Epithelial cell of prostate (primary cell): ENCODE data around the gene RAB11FIP5.
A peak's percentile ranks its signal among the peaks of the same experiment; 100 is the strongest.

ENCODE experiments used
- DNase-seq: peaks from one replicate; pipeline ENCODE4 v3.0.0-alpha.2; 2011; ENCODE audit warnings: low read depth, low spot score
- H3K27ac ChIP-seq: fragments of 450-650 bp; 2 replicates; pipeline ENCODE4 v1.5.1; 2017; ENCODE audit warnings: mild to moderate bottlenecking

RAB11FIP5 gene

DNA sequence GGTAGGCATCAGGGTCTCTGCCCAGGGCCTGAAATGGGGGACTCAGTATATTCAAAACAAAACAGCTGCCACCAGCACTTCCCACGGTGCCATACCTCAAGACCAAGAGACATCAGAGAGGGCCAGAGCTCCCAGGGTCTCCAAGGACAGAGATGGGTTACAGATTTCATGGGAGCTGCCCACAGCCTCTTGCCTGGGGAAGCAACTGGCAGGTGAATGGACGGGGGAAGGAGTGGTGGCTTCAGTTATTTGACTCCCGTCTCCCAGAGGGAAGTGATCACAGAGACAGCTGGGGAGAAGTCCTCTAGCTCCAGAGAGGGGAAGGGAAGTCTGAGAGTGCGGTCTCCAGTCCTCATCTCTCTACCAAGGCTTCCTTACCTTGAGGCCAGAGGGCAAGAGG is 25.4 kb downstream of the RAB11FIP5 start:
- H3K27ac ChIP-seq, result no peak overlapping the region
- no peak for DNase-seq

DNA sequence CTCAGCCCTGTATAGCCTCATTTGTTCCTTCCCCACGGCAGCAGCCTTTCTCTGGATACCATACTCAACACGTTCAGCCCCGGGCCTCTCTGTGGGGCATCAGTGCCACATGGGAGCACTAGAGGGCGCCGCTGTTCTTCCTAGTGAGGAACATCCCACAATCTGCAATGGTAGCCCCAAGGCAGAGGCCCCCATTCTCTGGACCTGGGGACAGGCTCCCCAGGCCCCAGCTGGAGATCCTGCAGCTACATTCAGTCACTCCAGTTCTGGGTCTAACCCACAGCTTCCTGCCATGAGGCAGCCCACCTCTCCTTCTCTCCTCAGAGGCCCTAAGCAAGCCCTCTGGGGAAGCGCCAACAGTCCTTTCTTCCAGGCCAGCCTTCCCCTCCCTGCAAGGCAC is 27.1 kb downstream of the RAB11FIP5 start:
- DNase-seq, result no peak
- no peak overlapping the region for H3K27ac ChIP-seq

DNA sequence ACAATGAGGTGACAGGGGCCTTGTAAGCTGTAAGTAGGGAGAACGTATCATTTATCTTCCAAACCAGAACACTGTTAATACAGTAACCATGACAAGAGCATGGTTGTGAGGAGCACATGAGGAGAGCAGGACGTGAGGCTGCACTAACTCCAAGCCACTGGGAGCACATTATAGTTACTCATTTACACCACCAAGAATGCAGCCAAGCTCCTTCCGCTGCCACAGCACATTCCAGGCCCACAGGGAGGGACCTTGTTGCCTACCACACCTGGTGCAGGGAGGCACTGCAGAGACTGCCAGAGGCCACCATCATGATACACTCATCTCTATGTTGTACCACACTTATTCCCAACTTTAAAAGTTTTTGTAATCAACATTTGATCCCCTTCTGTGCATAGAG is 27.8 kb downstream of the RAB11FIP5 start:
- no peak for DNase-seq
- no peak overlapping the region for H3K27ac ChIP-seq

DNA sequence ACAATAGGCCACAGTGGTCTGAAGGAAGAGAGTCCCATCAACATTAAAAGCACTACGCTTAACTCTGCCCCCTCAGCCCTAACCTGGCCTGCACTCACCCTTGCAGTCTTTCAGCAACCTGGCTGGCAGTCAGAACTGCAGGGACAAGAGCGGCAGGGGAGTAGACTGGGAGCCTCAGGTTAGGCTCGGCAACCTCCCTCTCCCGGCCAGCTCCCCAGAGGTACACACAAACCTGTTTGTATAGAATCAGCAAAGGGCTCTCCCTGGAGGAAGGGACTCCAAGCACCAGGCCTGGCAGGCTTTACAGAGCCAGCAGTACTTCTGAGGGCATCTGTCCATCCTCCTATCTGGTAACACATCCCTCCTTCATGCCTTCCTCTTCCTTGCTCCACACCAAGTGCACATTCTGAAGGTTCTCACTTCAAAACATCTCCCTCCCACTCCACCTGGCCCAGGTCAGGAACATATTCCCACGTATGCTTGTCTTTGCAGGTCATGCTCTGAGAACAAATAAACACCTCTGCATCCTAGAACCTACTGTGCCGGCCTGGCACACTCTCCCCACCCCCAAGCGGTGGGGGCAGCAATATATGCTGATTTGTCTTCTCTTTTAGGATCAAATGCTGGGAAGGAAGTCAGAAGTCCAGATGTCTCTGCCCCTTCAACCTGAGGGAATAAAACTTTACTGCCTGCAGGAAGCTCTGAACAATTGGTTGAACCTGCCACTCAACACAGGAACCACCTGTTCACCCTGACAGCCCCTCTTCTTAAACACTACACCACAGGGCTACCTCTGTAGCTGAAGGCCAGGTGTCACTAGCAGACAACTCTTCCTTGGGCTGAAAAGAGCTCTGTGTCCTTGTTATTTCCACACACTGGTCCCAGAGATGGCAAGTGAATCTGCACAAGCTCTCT is 28.6 kb downstream of the RAB11FIP5 start:
- no peak for DNase-seq
- H3K27ac ChIP-seq, result no peak overlapping the region

DNA sequence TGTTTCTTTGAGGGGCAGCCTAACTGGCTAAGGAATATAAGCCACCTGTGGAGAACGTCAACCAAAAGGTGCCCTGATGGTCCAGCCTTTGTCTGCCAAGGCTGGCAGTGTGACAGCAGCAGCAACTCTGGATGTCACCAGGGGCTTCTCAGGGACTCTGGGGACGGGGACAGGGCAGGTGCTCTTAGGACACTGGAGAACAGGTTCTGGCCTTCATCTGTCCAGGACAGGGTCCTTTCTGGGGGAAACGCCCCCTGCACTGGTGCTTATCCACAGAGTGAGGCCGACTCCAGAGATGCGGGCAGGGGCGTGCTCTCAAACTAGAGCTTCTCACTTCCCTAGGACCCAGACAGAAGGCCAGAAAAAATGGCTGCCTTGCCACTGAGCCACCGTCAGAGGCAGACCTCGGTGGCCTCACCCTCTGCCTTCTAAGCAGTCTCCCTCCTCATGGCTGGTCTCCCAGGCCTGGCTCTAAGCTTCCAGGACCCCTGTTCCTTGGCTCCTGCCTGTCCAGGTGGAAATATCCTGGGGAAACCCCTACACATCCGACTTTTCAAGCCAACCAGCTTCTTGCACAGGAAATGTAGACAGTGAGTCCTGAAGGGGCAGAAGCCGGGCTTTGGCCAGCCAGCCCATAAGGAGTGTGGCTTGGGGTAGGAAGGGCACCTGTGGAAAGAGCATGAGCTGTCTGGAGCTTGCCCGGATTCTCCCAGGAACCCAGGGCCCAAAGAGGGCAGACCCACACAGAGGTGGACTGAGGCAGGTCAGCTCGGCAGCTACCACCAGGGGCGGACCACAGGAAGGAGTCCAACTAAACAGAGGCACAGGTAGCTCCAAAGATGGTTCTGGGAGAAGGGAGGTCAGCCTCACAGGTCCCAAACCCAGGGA is 30.0 kb downstream of the RAB11FIP5 start:
- H3K27ac ChIP-seq, result no peak overlapping the region
- DNase-seq, result no peak

DNA sequence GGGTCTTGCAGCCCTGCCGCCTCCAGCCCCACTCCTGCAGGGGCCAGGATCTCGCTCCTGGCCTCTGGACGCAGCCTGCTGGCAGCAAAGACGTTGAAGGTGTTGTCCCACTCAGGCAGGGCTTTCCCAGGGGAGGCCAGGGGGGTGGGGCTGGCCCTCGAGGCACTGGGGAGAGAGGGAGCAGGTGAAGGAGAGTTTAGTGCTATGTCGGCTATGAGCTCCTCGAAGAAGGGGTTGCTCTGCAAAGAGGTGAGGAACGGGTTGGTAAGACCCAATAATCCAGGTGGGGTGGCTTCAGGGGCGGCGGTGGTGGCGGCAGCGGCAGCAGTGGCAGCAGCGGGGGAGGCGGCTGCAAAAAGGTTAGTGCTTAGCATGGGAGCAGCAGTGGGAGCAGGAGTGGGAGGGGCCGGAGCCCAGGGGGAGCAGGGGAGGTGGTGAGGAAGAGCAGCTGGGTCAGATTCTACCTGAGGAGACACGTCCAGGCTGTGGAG is 31.5 kb downstream of the RAB11FIP5 start:
- H3K27ac ChIP-seq, result no peak overlapping the region
- no peak for DNase-seq

DNA sequence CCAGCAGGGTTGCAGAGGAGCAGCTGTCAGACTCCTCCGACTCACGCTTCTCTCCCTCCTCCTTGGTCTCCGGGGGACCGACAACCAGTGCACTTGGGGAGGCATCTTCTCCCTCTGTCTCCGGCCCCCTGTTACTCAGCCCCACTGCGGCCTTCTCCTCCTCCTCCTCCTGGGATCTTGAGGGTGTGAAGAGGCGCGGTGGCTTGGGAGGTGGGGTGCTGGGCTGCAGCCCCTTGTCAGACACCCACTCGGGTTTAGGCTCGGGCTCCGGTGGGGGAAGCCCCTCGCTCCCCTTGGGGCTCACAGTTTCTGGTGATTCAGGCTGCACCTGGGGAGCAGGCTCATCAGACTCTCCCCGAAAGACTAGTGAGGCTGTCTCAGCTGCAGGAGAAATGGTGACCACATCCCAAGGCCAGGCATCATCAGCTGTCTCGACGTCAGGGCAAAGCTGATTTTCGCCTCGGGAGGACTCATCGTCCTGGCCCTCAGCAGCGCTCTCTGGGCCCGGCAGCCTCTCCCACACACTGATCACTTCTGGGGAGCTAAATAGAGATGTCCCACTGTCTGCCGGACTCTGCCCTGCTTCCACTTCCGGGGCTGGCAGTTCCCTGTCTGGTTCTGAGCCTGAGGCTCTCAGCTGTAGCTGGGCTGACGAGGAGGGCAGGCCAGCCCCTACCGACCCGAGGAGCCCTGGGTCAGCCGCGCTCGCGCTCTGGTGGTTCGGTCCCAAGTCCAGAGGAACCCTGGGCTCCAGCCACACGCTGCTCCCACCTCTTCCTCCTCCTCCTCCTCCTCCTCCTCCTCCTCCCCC is 32.2 kb downstream of the RAB11FIP5 start:
- no peak for DNase-seq
- no peak overlapping the region for H3K27ac ChIP-seq

DNA sequence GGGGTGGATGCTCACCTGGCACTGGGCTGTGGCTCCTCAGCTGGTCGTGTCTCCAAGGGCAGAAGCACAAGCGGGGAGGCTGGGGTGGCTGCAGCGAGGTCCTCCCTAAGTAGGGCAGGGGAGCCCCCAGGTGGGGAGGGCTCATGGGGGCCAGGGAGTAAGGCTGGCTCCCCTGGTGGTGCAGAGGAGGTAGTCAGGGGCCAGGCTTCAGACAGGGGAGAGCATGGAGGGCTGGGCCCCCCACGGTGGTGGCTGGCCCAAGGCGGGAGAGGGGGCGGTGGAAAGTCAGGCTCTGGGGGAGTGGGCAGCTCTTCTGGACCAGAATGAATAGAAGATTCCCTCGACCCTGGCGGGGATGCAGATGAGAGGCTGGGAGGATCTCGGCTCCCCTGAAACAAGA is 33.1 kb downstream of the RAB11FIP5 start:
- no peak overlapping the region for H3K27ac ChIP-seq
- DNase-seq, result no peak

DNA sequence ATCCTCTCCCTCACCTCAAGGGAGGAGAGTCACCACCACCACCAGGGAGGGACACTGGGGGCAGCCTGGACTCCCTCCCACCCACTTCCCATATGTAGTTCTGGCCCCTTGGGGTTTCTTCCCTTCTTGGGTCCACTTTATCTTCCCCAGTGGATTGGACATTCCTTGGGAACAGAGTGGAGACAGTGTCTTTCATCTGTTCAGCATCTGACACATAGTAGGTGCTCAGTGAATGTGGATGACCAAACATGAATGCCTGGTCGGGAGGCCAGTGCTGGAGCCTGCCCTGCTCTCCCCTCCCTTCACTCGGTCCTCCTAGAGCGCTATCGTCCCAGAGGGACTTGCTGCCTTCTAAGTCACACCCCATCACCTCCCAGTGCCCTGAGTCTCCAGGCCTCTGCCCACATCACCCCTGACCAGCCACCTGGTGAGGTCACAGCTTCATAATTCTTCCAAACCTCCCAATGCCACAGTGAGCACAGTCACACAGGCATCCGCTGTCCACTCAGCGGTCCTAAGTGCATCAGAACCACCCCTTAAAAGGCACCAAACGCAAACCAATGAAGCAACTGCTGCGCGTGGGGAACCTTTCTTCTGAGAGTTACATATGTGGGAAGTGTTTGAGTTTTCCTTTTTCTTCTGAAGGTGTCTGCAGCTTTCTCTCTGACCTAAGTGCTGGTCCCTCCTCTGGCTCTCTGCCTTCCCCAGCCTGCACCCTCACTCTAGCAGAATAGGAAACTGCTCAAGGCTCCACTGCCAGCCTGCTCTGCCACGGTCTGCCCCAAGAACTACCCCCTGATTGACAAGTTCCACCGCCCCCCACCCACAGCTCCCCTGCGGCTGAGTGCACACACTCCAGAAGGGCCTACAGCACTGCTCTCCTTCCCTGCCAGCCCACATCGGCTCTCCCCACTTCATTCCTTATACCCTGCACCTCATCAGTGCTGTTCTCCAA is 34.0 kb downstream of the RAB11FIP5 start:
- no peak for DNase-seq
- H3K27ac ChIP-seq, result no peak overlapping the region

DNA sequence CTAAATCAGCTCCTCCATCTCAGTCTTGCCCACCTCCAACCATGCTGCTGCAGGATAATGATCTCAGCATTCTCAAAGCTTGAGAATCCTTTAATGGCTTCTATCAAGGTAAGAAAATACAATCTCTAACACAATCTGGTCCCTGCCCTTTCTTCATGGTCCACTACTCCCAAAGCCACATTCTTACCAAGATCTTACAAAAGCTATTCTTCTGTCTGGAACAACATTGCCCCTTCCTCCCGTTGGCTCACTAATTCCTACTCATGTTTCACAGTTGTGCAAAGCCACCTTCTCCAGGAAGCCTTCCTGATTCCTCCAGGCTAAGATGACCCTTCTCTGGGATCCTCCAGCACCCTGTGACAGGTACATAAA is 35.3 kb downstream of the RAB11FIP5 start:
- DNase-seq, result no peak
- H3K27ac ChIP-seq, result no peak overlapping the region

DNA sequence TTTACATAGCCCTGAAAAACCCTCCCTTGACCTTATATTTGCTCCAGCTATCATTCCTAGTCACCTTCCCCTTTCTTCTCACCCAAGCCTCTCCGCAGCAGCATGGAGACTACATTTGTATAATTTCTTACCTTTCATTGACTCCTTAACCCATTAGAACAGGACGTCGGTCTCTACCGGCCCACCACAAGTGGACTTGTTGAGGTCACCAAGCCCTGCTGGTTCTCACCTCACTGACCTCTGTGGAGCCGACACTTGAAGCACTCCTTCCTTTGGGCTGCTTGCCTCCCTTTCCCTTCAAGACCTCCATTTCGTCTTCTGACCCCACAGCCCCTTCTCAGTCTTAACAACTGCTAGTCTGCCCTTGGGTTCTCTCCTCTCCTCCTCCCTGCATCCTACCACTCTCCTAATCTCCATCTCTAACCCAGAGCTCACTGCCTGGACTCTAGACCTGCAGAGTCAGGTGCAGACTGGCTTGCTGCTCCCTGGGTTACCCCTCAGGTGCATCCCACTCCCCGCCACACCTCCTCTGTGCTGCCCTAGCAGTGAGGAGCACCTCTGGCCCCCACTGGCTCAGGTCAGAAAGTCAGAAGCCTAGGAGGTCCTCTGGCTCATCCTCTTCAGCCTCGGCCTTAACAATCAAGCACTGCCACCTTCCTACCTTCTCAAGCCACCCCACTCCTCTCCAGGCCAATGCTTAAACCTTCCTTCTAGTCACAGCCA is 35.9 kb downstream of the RAB11FIP5 start:
- no peak for DNase-seq
- H3K27ac ChIP-seq, result no peak overlapping the region

DNA sequence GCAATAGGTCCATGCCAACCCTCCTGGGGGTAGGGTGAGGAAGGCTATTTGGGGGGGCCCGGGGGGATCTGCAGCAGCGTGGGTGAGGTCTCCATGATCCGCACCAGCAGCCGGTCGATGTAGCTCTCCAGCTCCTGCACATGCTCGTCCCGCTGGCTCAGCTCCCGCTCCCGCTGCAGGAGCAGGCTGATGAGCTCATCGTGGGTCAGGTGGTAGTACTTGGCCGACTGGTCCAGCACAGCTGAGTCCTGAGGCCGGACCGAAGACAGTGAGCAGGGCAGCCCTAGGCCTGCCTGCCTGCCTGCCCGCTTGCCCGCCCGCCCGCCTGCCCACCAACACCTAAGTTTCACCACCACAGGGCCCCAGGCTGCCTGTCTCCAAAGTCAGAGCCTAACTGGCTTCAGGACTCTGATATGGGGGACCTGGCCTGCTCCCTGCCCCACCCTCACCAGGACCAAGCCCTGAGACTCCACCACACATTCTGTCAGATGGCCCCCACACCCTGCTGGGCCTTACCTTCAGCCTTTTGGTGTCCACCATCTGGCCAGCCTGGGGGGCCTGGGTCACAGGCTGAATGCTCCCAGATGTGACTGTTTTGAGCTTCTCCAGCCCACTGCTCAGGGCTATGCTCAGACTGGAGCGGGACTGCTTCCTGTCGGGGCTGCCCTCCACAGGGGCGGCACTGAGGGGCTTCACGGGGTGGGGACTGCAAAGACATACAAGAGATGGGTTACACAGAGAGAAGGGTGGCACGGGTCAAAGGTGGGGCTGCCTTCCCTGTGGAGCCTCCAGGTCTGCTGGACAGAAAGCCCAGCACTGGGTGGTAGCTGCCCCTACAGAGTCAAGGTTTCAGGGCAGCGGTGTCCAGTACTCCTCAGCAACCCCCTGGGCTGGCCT is 37.0 kb downstream of the RAB11FIP5 start:
- no peak for DNase-seq
- H3K27ac ChIP-seq, result no peak overlapping the region

DNA sequence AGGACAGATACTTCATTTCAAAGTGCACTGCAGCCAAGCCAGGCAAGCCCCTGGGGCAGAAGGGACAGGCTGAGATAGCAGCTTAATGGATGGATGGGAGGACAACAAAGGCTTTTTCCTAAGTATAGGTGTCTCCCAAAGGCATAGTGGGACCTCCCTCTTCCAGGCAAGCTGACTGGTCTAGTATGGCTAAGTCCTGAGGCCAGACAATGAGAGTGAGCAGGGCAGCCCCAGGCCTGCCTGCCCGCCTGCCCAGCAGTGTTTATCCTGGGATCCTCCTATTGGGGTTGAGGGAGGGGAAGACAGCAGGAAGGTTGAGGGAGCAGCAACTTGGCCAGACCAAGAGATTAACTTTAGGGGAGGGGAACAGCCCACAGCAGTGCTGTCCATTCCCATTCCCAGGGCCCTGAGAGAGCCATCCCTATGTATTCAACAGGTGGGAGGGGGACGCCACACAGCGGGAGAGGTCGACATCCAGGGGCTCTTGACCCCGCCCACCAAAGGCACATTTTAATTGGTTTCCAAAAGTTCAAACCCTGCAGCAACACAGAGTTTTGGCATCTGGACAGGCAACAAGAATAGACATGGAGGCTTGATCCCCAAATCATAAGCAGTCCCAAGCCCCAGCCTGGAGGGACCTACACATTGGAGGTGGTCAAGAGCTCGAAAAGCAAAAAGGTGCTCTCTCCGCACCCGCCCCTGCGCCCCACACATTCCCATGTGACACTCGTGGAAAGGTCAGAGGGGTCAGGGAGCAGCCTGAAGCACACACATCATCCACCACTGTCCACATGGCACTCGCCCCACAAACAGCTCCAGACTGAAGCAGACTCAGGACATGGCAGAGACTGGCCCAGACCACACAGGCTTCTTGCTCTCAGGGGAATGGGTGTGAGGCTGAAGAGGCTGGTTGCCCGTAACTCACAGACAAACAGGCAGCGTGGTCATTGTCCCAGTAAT is 38.4 kb downstream of the RAB11FIP5 start:
- DNase-seq, result no peak
- H3K27ac ChIP-seq, result no peak overlapping the region

DNA sequence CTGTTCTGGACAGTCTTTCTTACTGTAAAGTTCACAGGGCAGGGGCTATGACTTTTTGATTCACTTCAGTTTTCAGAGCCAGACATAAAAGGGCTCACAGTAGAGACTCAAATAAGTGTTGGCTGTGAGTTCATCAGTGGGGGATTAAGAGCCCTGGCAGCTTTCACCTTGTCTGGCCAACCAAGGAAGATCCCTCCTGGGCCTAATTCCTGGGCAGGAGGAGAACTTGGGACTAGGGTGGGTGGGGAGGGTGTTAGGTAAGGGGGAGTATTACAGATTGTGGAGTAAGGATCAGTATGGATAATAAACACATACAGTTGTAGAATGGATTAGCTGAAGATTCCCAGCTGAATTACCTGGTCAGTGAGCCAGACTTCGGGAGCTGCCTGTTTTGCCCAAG is 40.3 kb downstream of the RAB11FIP5 start:
- no peak for DNase-seq
- H3K27ac ChIP-seq, result peak overlapping the region; percentile 53

DNA sequence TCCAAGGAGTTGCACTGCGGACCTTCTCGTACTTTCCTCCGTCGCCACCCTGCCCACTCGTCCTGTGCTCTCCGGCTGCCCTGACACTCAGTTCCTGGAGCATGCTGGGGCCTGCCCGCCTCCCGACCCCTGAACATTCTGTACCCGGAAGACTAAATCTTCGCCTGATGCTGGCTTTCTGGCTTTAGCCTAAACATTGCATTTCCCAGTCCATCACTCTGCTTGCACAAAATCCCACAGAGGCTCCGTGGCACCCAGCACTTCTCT is 40.7 kb downstream of the RAB11FIP5 start:
- H3K27ac ChIP-seq, result peak overlapping the region; percentile 53

DNA sequence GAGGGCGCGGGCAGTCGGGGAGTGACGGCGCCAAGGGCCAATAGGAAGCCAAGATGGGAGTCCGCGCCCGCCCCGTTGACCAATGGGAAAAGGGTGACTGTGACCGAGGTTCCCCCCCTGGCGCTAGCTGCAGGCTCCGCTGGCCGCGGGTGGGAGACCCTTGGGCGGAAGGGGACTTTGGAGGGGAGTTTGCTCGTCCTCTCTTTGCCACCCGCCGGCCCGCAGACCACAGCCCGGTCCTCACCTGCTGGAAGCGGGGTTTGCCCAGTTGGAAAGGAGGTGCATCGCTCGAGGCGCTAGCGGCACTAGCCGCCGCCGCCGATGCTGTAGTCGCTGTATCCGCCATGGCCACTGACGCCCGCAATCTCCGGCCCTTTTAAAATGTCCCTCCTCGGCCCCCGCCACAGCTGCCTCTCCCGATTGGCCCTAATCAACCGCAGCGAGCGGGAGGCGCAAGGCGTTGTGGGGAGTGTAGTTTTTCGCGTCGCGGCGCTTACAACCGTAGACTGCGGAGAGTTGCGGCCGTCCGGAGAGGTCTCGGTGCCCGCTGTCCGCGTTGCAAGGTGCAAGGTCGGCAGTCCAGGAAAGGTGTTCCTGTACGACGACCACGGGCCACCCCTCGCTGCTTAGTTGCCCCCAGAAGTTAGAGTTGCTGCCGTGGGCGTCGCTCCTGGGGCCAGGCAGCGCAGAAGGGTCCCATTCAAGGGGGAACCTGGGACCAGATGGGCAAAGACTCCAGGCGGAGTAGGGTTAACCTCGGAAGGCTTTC is 41.2 kb downstream of the RAB11FIP5 start, which contains the start of gene SFXN5:
Gene SFXN5 (minus strand): TSS at position 353 of the 769 bp plus-strand sequence. CDS start 7 bp downstream, at position 346.
- peak within 1 kb of the TSS; percentile 53 for H3K27ac ChIP-seq
- peak; percentile 61 for DNase-seq

More for the DNA sequence above, 40.7 kb downstream of the RAB11FIP5 start:
- no peak for DNase-seq
